K562 (cell line): Measurements from ENCODE around the gene MMP7. TPM values are rescaled to one million over a fixed set of nuclear protein-coding genes. Genes with fewer than 3 reads are reported as not detected.

Source experiments
- ATAC-seq: fragments of 200-7000 bp; cut with Tn5 transposase; 3 replicates; pipeline ENCODE4 v1.9.1; 2020; ENCODE audit warnings: moderate library complexity
- BruUV-seq: library from RNA; stranded (reverse); fragments of 400-500 nt; replicated peaks from 2 replicates; lab custom pipeline; 2021; lab: Mats Ljungman, UMichigan
- CTCF ChIA-PET: fragments of 300-600 bp; formaldehyde crosslinking; extraction: SDS; loops from one replicate; lab custom pipeline; 2021; ENCODE audit warnings: low intra/inter-chr PET ratio; lab: Yijun Ruan, JAX
- POLR2A ChIA-PET: fragments of 300-600, 350-650 bp; sonication (Branson Sonifier 250); formaldehyde crosslinking; extraction: SDS; loops from one replicate; lab custom pipeline; 2021; ENCODE audit warnings: antibody characterized with exemption, inconsistent platforms; lab: Yijun Ruan, JAX
- DNase-seq, 4 experiments: peaks; one replicate each; pipeline versions ENCODE4 v3.0.0 to v3.0.0-alpha.2; 2011 to 2018; ENCODE audit warnings: low spot score in 3 of 4, mixed read lengths in 3 of 4; ENCODE audit errors: extremely low read depth in 1 of 4
- FAIRE-seq: peaks from 2 replicates; lab custom pipeline; 2011; peaks lifted over from hg19 to GRCh38; lab: Jason Lieb, UNC
- H2AFZ ChIP-seq: 2 replicates; pipeline ENCODE4 v1.6.0; 2011; ENCODE audit warnings: low read depth, low read length, control low read depth, inconsistent platforms
- H3K27ac ChIP-seq: fragments of 200-600 bp; 3 replicates; pipeline ENCODE4 v1.8.0; 2011; ENCODE audit warnings: low read depth, mild to moderate bottlenecking, control low read depth, inconsistent platforms, low read length, moderate library complexity, mixed read lengths; ENCODE audit errors: extremely low read depth
- H3K27me3 ChIP-seq, 2 experiments: fragments of 300-600 bp in 1 of 2; 2 replicates in 1 of 2; 3 replicates in 1 of 2; pipeline versions ENCODE4 v1.6.0 to v1.8.0; 2011; ENCODE audit warnings: inconsistent platforms in 2 of 2, low read length in 2 of 2, mild to moderate bottlenecking in 1 of 2, mixed read lengths in 1 of 2, moderate library complexity in 1 of 2; ENCODE audit not compliant: control insufficient read depth in 2 of 2, insufficient read depth in 2 of 2
- H3K36me3 ChIP-seq: fragments of 300-600 bp; 3 replicates; pipeline ENCODE4 v1.8.0; 2011; ENCODE audit warnings: mild to moderate bottlenecking, low read length, inconsistent platforms; ENCODE audit not compliant: control insufficient read depth, insufficient read depth
- H3K4me1 ChIP-seq, 2 experiments: fragments of 200-600 bp in 1 of 2; replicated peaks in 1 of 2; 2 replicates in 1 of 2; 3 replicates in 1 of 2; pipeline versions ENCODE4 v1.5.1 to v1.8.0; 2011; ENCODE audit warnings: inconsistent platforms in 2 of 2, low read length in 2 of 2, mild to moderate bottlenecking in 1 of 2, mixed read lengths in 1 of 2, moderate library complexity in 1 of 2; ENCODE audit not compliant: control insufficient read depth in 2 of 2, insufficient read depth in 2 of 2
- H3K4me2 ChIP-seq: 2 replicates; pipeline ENCODE4 v1.6.1; 2011; ENCODE audit warnings: low read length, control low read depth, inconsistent platforms, mixed read lengths; ENCODE audit not compliant: insufficient read depth
- H3K4me3 ChIP-seq: fragments of 200-600 bp; sonication (generic), shearing (Covaris generic); 2 replicates; pipeline ENCODE4 v1.5.1; 2016; ENCODE audit warnings: control low read depth, inconsistent platforms
- H3K79me2 ChIP-seq: fragments of 200-600 bp; 3 replicates; pipeline ENCODE4 v1.8.0; 2011; ENCODE audit warnings: low read length, inconsistent platforms; ENCODE audit not compliant: control insufficient read depth, insufficient read depth
- H3K9ac ChIP-seq, 2 experiments: 2 replicates each; pipeline versions ENCODE4 v1.6.0 to v1.6.1; 2011; ENCODE audit warnings: low read depth in 2 of 2, low read length in 2 of 2, control low read depth in 1 of 2, inconsistent platforms in 1 of 2, mild to moderate bottlenecking in 1 of 2, mixed read lengths in 1 of 2; ENCODE audit not compliant: insufficient read depth in 1 of 2
- H3K9me1 ChIP-seq: one replicate; pipeline ENCODE4 v1.6.0; 2011; ENCODE audit warnings: inconsistent platforms, mild to moderate bottlenecking, low read length, moderate library complexity; ENCODE audit not compliant: control insufficient read depth, insufficient read depth
- H3K9me3 ChIP-seq: replicated peaks from 2 replicates; pipeline ENCODE4 v1.5.1; 2011; ENCODE audit warnings: low read depth, low read length, inconsistent platforms; ENCODE audit not compliant: control insufficient read depth, insufficient read depth
- H4K20me1 ChIP-seq: replicated peaks from 2 replicates; pipeline ENCODE4 v1.6.1; 2011; ENCODE audit warnings: low read length, inconsistent platforms, mixed read lengths; ENCODE audit not compliant: control insufficient read depth, insufficient read depth
- BHLHE40 ChIP-seq: IDR thresholded peaks from 2 replicates; pipeline ENCODE4 v1.6.1; 2011; ENCODE audit warnings: low read length, improper control_type of control experiment
- CHD1 ChIP-seq: fragments of 200-600 bp; sonication (generic); IDR thresholded peaks from one replicate; pipeline ENCODE4 v1.6.1; 2012; ENCODE audit warnings: mild to moderate bottlenecking, moderate library complexity, low read length, inconsistent platforms
- EGR1 ChIP-seq: fragments of 450-650 bp; conservative IDR thresholded peaks from 2 replicates; pipeline ENCODE4 v1.6.1; 2017; ENCODE audit warnings: mild to moderate bottlenecking
- ELK3 ChIP-seq: fragments of 450-650 bp; formaldehyde crosslinking; IDR thresholded peaks from 2 replicates; pipeline ENCODE4 v1.4.0; 2020; ENCODE audit warnings: mild to moderate bottlenecking
- ZNF431 ChIP-seq: sonication (generic); formaldehyde crosslinking; IDR thresholded peaks from 2 replicates; pipeline ENCODE4 v1.8.0; 2022; ENCODE audit warnings: mild to moderate bottlenecking, missing genetic modification reagents
- ZNF695 ChIP-seq: fragments of 450-650 bp; formaldehyde crosslinking; IDR thresholded peaks from 2 replicates; pipeline ENCODE4 v1.4.0; 2020; ENCODE audit warnings: mild to moderate bottlenecking, moderate library complexity
- WGBS: fragments of 100-300 bp; shearing (Covaris generic); methylation state at CpG from one replicate; pipeline ENCODE4 v1.1.6; 2016; ENCODE audit warnings: low coverage, mixed read lengths; ENCODE audit not compliant: insufficient coverage; ENCODE audit errors: missing lambda C conversion rate; 5-methylcytosine and 5-hydroxymethylcytosine counted together
- in situ Hi-C: fragments of 300-500 bp; cut with MboI; formaldehyde crosslinking; loops from 4 replicates; pipeline ENCODE4 v1.15.0; 2018; ENCODE audit warnings: inconsistent platforms, mixed read lengths
- intact Hi-C: fragments of 100-400 bp; cut with micrococcal nuclease; formaldehyde crosslinking; loops from 2 replicates; pipeline ENCODE4 v1.14.2; 2022
- polyA plus RNA-seq, 8 experiments: library from polyadenylated mRNA; depleted of rRNA in 4 of 8; stranded (reverse) in 5 of 8; unstranded in 3 of 8; fragments of >200 nt; fragmentation: Nextera tagmentation in 2 of 8; fragmentation: Illumina TruSeq in 1 of 8; extraction: Ambion mirVana in 2 of 8; extraction: Trizol in 1 of 8; gene quantifications; 2 replicates each; pipeline versions ENCODE4 v1.2.1 to v1.2.3, GENCODE V29; 2011 to 2014; ENCODE audit warnings: inconsistent platforms in 1 of 8, missing spikeins in 1 of 8
- total RNA-seq, 7 experiments: library from RNA; depleted of rRNA in 6 of 7; stranded (reverse); fragments of >200 nt in 6 of 7; fragmentation: Illumina TruSeq in 2 of 7; extraction: Trizol in 2 of 7; gene quantifications; 2 replicates each; pipeline versions ENCODE4 v1.2.1 to v1.2.3, GENCODE V29; 2011 to 2021; ENCODE audit warnings: low replicate concordance in 1 of 7
- TF ChIP-seq, protein P1 (sequence below): IDR thresholded peaks from 3 replicates; pipeline ENCODE4 v1.6.1; 2011; ENCODE audit warnings: borderline replicate concordance, mild to moderate bottlenecking, moderate library complexity; ENCODE audit not compliant: insufficient read length; ENCODE audit errors: extremely low read depth
- TF ChIP-seq, protein P2 (sequence below): fragments of 450-650 bp; formaldehyde crosslinking; conservative IDR thresholded peaks from 2 replicates; pipeline ENCODE4 v1.4.0; 2022; ENCODE audit warnings: mild to moderate bottlenecking, missing genetic modification characterization

The MMP7 gene
- total and polyA plus RNA-seq, 9 of the 15 experiments (the other 6 are each of a cell fraction or from before 2014, with no cell fraction given) = 0.13 TPM; not detected in 8

GRCh38 chr11:102553835-102554282, 23.3 kb upstream of the MMP7 start:
- Histone ChIP-seq H2AFZ (no peak overlapping the region), H3K27ac (no peak overlapping the region), H3K4me2 (no peak overlapping the region), H4K20me1 (no peaks in the 10 kb centered on the region), H3K9ac (no peak overlapping the region), H3K9me1 (no peaks in the 10 kb centered on the region), H3K36me3 (no peaks in the 10 kb centered on the region), H3K4me3 (no peak overlapping the region), H3K79me2 (no peaks in the 10 kb centered on the region), H3K9me3 (no peaks in the 10 kb centered on the region), H3K4me1 (no peaks in the 10 kb centered on the region), H3K27me3 (no peaks in the 10 kb centered on the region)
- ChIA-PET POLR2A (interaction anchor here (0.6 kb wide), 1 partner anchor 14 kb away, joined by 4 read pairs; no protein-coding TSS in a partner anchor), CTCF (no interaction called here)
- in situ Hi-C loops = no loop called here
- BruUV-seq = no TSS peak
- FAIRE-seq = no peak
- no peak for DNase-seq
- intact Hi-C loops = no loop called here
- WGBS = 1% methylated on average over 5 of the region's 5 CpGs
- ATAC-seq = no peak
- TF ChIP-seq, protein P1, sequence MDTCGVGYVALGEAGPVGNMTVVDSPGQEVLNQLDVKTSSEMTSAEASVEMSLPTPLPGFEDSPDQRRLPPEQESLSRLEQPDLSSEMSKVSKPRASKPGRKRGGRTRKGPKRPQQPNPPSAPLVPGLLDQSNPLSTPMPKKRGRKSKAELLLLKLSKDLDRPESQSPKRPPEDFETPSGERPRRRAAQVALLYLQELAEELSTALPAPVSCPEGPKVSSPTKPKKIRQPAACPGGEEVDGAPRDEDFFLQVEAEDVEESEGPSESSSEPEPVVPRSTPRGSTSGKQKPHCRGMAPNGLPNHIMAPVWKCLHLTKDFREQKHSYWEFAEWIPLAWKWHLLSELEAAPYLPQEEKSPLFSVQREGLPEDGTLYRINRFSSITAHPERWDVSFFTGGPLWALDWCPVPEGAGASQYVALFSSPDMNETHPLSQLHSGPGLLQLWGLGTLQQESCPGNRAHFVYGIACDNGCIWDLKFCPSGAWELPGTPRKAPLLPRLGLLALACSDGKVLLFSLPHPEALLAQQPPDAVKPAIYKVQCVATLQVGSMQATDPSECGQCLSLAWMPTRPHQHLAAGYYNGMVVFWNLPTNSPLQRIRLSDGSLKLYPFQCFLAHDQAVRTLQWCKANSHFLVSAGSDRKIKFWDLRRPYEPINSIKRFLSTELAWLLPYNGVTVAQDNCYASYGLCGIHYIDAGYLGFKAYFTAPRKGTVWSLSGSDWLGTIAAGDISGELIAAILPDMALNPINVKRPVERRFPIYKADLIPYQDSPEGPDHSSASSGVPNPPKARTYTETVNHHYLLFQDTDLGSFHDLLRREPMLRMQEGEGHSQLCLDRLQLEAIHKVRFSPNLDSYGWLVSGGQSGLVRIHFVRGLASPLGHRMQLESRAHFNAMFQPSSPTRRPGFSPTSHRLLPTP = no peak
- TF ChIP-seq ELK3 (CRISPR knock-in tag) (no peak), EGR1 (no peak), CHD1 (no peak), BHLHE40 (no peak), ZNF431 (CRISPR knock-in tag) (no peak), ZNF695 (no peak)
- TF ChIP-seq, protein P2, sequence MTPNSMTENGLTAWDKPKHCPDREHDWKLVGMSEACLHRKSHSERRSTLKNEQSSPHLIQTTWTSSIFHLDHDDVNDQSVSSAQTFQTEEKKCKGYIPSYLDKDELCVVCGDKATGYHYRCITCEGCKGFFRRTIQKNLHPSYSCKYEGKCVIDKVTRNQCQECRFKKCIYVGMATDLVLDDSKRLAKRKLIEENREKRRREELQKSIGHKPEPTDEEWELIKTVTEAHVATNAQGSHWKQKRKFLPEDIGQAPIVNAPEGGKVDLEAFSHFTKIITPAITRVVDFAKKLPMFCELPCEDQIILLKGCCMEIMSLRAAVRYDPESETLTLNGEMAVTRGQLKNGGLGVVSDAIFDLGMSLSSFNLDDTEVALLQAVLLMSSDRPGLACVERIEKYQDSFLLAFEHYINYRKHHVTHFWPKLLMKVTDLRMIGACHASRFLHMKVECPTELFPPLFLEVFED = no peak
